GM11168 (cell line): Measurements from ENCODE around the gene OSBPL2.

ENCODE experiments used
- in situ Hi-C: fragments of 300-500 bp; cut with MboI; formaldehyde crosslinking; loops from one replicate; pipeline ENCODE4 v1.12.0; 2022; ENCODE audit warnings: low sequenced_read_pairs; ENCODE audit not compliant: unreplicated experiment

Gene OSBPL2

GRCh38 chr20:62237801-62238568 is at the start of gene OSBPL2:
TSS of gene OSBPL2 (plus strand) at chr20:62238521. CDS start at chr20:62256185, 17,664 bp downstream.
- in situ Hi-C loops, result no loop called here

- in situ Hi-C loops, result no loop called here
These were observed 47.5 kb upstream of the OSBPL2 start for GRCh38 chr20:62190639-62191411.

- in situ Hi-C loops, result no loop called here
These were observed 46.4 kb upstream of the OSBPL2 start for GRCh38 chr20:62191781-62192559.

- in situ Hi-C loops, result no loop called here
These were observed 45.7 kb upstream of the OSBPL2 start for GRCh38 chr20:62192635-62193034.

GRCh38 chr20:62193079-62194025 is 45.0 kb upstream of the OSBPL2 start:
- in situ Hi-C loops, result no loop called here

- in situ Hi-C loops, result no loop called here
These were observed 43.3 kb upstream of the OSBPL2 start for GRCh38 chr20:62195075-62195405.

- in situ Hi-C loops, result no loop called here
These were observed 42.6 kb upstream of the OSBPL2 start for GRCh38 chr20:62195736-62196135.

- in situ Hi-C loops, result no loop called here
These were observed 42.0 kb upstream of the OSBPL2 start for GRCh38 chr20:62196286-62196685.

- in situ Hi-C loops, result no loop called here
These were observed 41.0 kb upstream of the OSBPL2 start for GRCh38 chr20:62197311-62197710.

- in situ Hi-C loops, result no loop called here
These were observed 40.5 kb upstream of the OSBPL2 start for GRCh38 chr20:62197801-62198200.

- in situ Hi-C loops, result no loop called here
These were observed 39.8 kb upstream of the OSBPL2 start for GRCh38 chr20:62198496-62198895.

- in situ Hi-C loops, result no loop called here
These were observed 39.4 kb upstream of the OSBPL2 start for GRCh38 chr20:62198931-62199330.

- in situ Hi-C loops, result no loop called here
These were observed 37.7 kb upstream of the OSBPL2 start for GRCh38 chr20:62200491-62201172.

- in situ Hi-C loops, result no loop called here
These were observed 36.9 kb upstream of the OSBPL2 start for GRCh38 chr20:62201173-62202082.

GRCh38 chr20:62202083-62202395 is 36.3 kb upstream of the OSBPL2 start:
- in situ Hi-C loops, result no loop called here

- in situ Hi-C loops, result no loop called here
These were observed 35.5 kb upstream of the OSBPL2 start for GRCh38 chr20:62202676-62203377.

GRCh38 chr20:62203378-62204030 is 34.8 kb upstream of the OSBPL2 start:
- in situ Hi-C loops, result no loop called here
